ENCODE measurements around the gene PLCL1. TPM values are rescaled to one million over a fixed set of nuclear protein-coding genes. Genes with fewer than 3 reads are reported as not detected.

The PLCL1 gene
- total RNA-seq, 1 donor from 2014 or later = 1.2 TPM

GRCh38 chr2:197868206-197868605 is 63.8 kb downstream of the PLCL1 start:
- peaks cover 1% of the 10 kb centered on the region for H3K4me1 Mint-ChIP-seq (ENCODE audit: unreplicated experiment)
- TF ChIP-seq CTCF (IDR thresholded peaks at IDR 0.05) = no peak
- H3K27ac Mint-ChIP-seq (ENCODE audit: unreplicated experiment) = no peak overlapping the region
- H3K36me3 Mint-ChIP-seq (ENCODE audit: unreplicated experiment) = no peaks in the 10 kb centered on the region
- H3K27me3 Mint-ChIP-seq (ENCODE audit: unreplicated experiment) = no peaks in the 10 kb centered on the region
- H3K9me3 Mint-ChIP-seq (ENCODE audit: unreplicated experiment) = no peaks in the 10 kb centered on the region
- H3K4me3 Mint-ChIP-seq (ENCODE audit: unreplicated experiment) = no peak overlapping the region
- no peak for DNase-seq (ENCODE audit: extremely low spot score, unreplicated experiment)

DNA sequence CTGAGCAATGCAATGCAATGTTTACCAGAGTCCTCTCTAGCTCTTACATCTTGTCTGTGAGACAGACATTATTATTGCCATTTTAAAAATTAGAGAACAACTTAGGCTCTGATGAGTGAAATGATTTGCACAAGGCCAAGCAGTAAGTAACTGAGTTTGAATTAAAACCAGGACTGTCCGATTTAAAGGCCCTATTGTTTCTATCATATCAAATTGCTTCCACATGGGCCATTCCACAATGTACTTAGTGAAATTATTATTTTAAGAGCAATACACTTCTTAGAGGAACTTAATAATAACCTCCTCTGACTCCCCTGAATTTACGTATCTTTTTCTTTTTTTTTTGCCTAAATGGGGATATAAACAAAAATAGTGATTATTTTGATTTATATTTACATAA is 64.6 kb downstream of the PLCL1 start:
- Mint-ChIP-seq H3K36me3 (ENCODE audit: unreplicated experiment) (no peaks in the 10 kb centered on the region), H3K27me3 (ENCODE audit: unreplicated experiment) (no peaks in the 10 kb centered on the region)
- DNase-seq (ENCODE audit: extremely low spot score, unreplicated experiment) = no peak

DNA sequence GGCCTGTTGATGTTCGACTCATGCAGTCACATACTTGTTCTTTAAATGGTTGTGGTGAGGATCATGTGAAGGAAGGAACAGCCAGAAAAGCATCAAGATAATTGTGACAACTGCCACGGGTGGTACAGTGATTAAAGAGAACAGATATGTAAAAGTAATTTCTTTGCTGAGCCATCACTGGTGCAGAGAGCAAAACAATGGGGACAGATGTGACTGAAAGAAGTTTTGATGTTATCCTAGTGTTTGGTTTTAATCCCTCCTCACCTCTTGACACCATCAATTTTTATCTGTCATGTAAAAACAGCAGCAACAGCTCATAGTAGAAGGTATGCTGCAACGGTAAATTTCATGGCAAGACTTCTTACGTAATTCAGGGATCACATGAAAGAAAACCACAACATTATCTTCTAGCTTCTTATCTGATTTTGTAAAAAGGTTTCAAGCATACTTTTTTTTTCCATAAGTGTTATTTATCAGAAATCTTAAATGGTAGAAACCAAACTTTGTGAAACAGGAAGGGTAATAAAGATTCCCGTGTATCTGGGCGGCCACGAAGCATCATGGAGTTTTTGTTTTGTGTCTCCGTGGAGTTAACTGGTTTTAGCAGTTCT is 65.2 kb downstream of the PLCL1 start:
- Mint-ChIP-seq H3K36me3 (ENCODE audit: unreplicated experiment) (no peaks in the 10 kb centered on the region), H3K4me3 (ENCODE audit: unreplicated experiment) (no peak overlapping the region), H3K27ac (ENCODE audit: unreplicated experiment) (no peak overlapping the region), H3K9me3 (ENCODE audit: unreplicated experiment) (no peaks in the 10 kb centered on the region), H3K27me3 (ENCODE audit: unreplicated experiment) (no peaks in the 10 kb centered on the region), H3K4me1 (ENCODE audit: unreplicated experiment) (peaks cover 6% of the 10 kb centered on the region)
- DNase-seq (ENCODE audit: extremely low spot score, unreplicated experiment) = no peak
- no peak for TF ChIP-seq CTCF (IDR thresholded peaks at IDR 0.05)

More for the DNA sequence above, 64.6 kb downstream of the PLCL1 start:
- Mint-ChIP-seq H3K9me3 (ENCODE audit: unreplicated experiment) (no peaks in the 10 kb centered on the region), H3K4me1 (ENCODE audit: unreplicated experiment) (peaks cover 6% of the 10 kb centered on the region), H3K4me3 (ENCODE audit: unreplicated experiment) (no peak overlapping the region), H3K27ac (ENCODE audit: unreplicated experiment) (no peak overlapping the region)
- no peak for TF ChIP-seq CTCF (IDR thresholded peaks at IDR 0.05)

GRCh38 chr2:197870137-197870536 is 65.7 kb downstream of the PLCL1 start:
- no peaks in the 10 kb centered on the region for H3K36me3 Mint-ChIP-seq (ENCODE audit: unreplicated experiment)
- no peaks in the 10 kb centered on the region for H3K27me3 Mint-ChIP-seq (ENCODE audit: unreplicated experiment)
- H3K4me3 Mint-ChIP-seq (ENCODE audit: unreplicated experiment) = no peak overlapping the region
- H3K4me1 Mint-ChIP-seq (ENCODE audit: unreplicated experiment) = peaks cover 6% of the 10 kb centered on the region
- DNase-seq (ENCODE audit: extremely low spot score, unreplicated experiment) = no peak
- TF ChIP-seq CTCF (IDR thresholded peaks at IDR 0.05) = no peak
- no peak overlapping the region for H3K27ac Mint-ChIP-seq (ENCODE audit: unreplicated experiment)
- no peaks in the 10 kb centered on the region for H3K9me3 Mint-ChIP-seq (ENCODE audit: unreplicated experiment)

GRCh38 chr2:197871780-197872456 is 67.5 kb downstream of the PLCL1 start:
- Mint-ChIP-seq H3K27me3 (ENCODE audit: unreplicated experiment) (no peaks in the 10 kb centered on the region), H3K4me3 (ENCODE audit: unreplicated experiment) (no peak overlapping the region), H3K4me1 (ENCODE audit: unreplicated experiment) (peaks cover 8% of the 10 kb centered on the region), H3K27ac (ENCODE audit: unreplicated experiment) (no peak overlapping the region), H3K9me3 (ENCODE audit: unreplicated experiment) (no peaks in the 10 kb centered on the region), H3K36me3 (ENCODE audit: unreplicated experiment) (no peaks in the 10 kb centered on the region)
- no peak for DNase-seq (ENCODE audit: extremely low spot score, unreplicated experiment)
- no peak for TF ChIP-seq CTCF (IDR thresholded peaks at IDR 0.05)
